NCI-H748 (cell line): Measurements from ENCODE around the gene DYNLT5.
"Not testable (repeated sequence)": the region's sequence is repeated elsewhere in the genome, so short reads cannot be mapped to it uniquely, and the experiment has no call there.

ENCODE experiments used
- DNase-seq: peaks from one replicate; lab custom pipeline; 2025; ENCODE audit not compliant: unreplicated experiment; lab: John Stamatoyannopoulos, UW

DYNLT5 gene

GRCh38 chr1:66752000-66752592 is at the start of gene DYNLT5:
DYNLT5 (plus strand) TSS chr1:66752459; CDS start chr1:66754659, 2,200 bp downstream.
- no peak for DNase-seq

GRCh38 chr1:66704177-66704875 is 47.9 kb upstream of the DYNLT5 start:
- no peak for DNase-seq

GRCh38 chr1:66705110-66705509 is 47.1 kb upstream of the DYNLT5 start:
- no peak for DNase-seq

- DNase-seq: peak; percentile 25
These were observed 40.8 kb upstream of the DYNLT5 start for GRCh38 chr1:66711420-66711819.

GRCh38 chr1:66712839-66713238 is 39.4 kb upstream of the DYNLT5 start:
- no peak for DNase-seq

GRCh38 chr1:66723985-66724384 is 28.3 kb upstream of the DYNLT5 start:
- no peak for DNase-seq

- peak; percentile 77 for DNase-seq
These were observed 26.2 kb upstream of the DYNLT5 start for GRCh38 chr1:66725885-66726665.

GRCh38 chr1:66728021-66728420 is 24.2 kb upstream of the DYNLT5 start:
- DNase-seq: no peak

GRCh38 chr1:66728716-66729115 is 23.5 kb upstream of the DYNLT5 start:
- peak; percentile 10 for DNase-seq

GRCh38 chr1:66729119-66729518 is 23.1 kb upstream of the DYNLT5 start:
- no peak for DNase-seq

GRCh38 chr1:66729523-66729922 is 22.7 kb upstream of the DYNLT5 start:
- DNase-seq: peak; percentile 2

- DNase-seq: peak; percentile 84
These were observed 21.8 kb upstream of the DYNLT5 start for GRCh38 chr1:66730462-66730861.

GRCh38 chr1:66731170-66731865 is 20.9 kb upstream of the DYNLT5 start:
- DNase-seq: peak; percentile 17

- no peak for DNase-seq
These were observed 19.7 kb upstream of the DYNLT5 start for GRCh38 chr1:66732407-66733166.

- DNase-seq: peak; percentile 5
These were observed 18.8 kb upstream of the DYNLT5 start for GRCh38 chr1:66733348-66734017.

GRCh38 chr1:66734531-66734930 is 17.7 kb upstream of the DYNLT5 start:
- not testable (repeated sequence) for DNase-seq

- no peak for DNase-seq
These were observed 14.4 kb upstream of the DYNLT5 start for GRCh38 chr1:66737836-66738235.

GRCh38 chr1:66739401-66740157 is 12.7 kb upstream of the DYNLT5 start:
- no peak for DNase-seq

- DNase-seq: no peak
These were observed 6.8 kb upstream of the DYNLT5 start for GRCh38 chr1:66745451-66745850.
